ENCODE measurements around the gene EEFSEC. TPM values are rescaled to one million over a fixed set of nuclear protein-coding genes. Genes with fewer than 3 reads are reported as not detected.

EEFSEC gene
- total RNA-seq, 2 donors from 2014 or later: 15.7 to 18.0 TPM

DNA sequence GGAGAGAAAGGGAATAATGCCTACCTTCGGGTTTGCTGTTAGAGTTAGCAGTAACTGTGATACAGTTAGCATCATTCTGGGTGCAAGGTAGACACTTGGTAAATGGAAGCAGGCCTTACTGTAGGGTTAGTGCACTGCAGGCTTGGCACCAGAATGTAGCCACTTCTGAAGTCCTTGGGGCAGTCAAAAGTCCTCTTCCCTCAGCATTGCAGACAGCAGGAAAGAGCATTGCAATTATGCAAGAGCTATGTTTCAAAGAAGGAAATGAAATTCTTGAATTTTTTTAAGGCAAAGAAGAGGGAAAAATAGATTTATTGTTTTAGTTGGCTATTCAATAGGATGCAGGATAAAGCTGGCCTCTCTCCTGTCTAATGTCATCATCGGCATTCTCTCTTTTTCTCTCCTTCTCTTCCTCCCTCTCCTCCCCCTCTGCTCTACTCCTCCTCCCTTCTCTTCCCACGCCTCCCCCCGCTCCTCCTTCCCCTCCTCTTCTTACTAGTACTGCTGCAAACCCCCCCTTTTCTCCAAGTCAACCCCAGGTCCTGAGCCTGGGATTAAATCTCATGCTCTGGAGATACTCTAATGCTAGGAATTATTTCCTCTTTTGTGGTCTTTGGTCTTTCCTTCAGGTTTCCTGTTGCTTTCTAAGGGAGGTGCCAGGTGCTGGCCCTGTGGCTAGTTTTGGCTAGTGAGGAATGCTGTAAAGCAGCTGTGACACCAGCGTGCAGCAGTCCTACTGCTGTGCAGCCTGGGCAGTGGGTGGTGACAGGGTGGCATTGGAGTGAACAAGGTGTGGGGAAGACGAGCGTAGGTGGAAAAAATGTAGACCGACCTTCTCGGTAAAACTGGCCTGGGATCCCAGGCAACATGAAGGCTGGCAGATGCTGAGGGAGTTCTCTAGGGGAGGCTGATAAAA, 21.7 kb downstream of the EEFSEC start:
- Histone ChIP-seq H3K36me3 (no peaks in the 10 kb centered on the region), H3K27me3 (no peaks in the 10 kb centered on the region), H3K27ac (peak overlapping the region in 1 of 2 donors; percentile 17), H3K4me1 (peaks cover 0 to 28% of the 10 kb centered on the region in 2 donors), H3K9me3 (no peaks in the 10 kb centered on the region), H3K4me3 (no peak overlapping the region)
- TF ChIP-seq, protein P1, sequence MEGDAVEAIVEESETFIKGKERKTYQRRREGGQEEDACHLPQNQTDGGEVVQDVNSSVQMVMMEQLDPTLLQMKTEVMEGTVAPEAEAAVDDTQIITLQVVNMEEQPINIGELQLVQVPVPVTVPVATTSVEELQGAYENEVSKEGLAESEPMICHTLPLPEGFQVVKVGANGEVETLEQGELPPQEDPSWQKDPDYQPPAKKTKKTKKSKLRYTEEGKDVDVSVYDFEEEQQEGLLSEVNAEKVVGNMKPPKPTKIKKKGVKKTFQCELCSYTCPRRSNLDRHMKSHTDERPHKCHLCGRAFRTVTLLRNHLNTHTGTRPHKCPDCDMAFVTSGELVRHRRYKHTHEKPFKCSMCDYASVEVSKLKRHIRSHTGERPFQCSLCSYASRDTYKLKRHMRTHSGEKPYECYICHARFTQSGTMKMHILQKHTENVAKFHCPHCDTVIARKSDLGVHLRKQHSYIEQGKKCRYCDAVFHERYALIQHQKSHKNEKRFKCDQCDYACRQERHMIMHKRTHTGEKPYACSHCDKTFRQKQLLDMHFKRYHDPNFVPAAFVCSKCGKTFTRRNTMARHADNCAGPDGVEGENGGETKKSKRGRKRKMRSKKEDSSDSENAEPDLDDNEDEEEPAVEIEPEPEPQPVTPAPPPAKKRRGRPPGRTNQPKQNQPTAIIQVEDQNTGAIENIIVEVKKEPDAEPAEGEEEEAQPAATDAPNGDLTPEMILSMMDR (IDR thresholded peaks at IDR 0.05): no peak
- no peak for DNase-seq (ENCODE audit: low spot score)

DNA sequence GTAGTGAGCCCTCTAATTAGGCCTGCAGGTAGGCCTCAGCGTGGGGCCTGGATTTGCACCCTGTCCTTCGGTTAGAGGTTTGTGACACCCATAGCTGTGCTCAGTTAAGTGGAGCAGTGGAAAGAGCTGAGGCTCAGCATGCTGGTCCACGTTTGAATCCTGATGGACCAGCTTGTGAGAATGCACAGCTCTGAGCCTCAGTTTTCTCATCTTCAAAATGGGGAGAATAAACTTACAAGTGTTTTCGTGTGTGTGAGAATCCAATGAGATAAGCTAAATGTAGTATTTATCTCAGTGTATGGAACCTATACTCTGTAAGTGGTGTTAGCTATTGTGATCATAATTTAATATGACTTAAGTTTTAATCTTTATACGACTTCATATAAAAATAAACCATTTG, 22.5 kb downstream of the EEFSEC start:
- peaks cover 0 to 27% of the 10 kb centered on the region in 2 donors for H3K4me1 ChIP-seq
- no peaks in the 10 kb centered on the region for H3K9me3 ChIP-seq
- DNase-seq (ENCODE audit: low spot score): no peak
- H3K27ac ChIP-seq: no peak overlapping the region
- no peak overlapping the region for H3K4me3 ChIP-seq
- H3K27me3 ChIP-seq: no peaks in the 10 kb centered on the region
- H3K36me3 ChIP-seq: no peaks in the 10 kb centered on the region
- TF ChIP-seq, protein P1 (IDR thresholded peaks at IDR 0.05): no peak

DNA sequence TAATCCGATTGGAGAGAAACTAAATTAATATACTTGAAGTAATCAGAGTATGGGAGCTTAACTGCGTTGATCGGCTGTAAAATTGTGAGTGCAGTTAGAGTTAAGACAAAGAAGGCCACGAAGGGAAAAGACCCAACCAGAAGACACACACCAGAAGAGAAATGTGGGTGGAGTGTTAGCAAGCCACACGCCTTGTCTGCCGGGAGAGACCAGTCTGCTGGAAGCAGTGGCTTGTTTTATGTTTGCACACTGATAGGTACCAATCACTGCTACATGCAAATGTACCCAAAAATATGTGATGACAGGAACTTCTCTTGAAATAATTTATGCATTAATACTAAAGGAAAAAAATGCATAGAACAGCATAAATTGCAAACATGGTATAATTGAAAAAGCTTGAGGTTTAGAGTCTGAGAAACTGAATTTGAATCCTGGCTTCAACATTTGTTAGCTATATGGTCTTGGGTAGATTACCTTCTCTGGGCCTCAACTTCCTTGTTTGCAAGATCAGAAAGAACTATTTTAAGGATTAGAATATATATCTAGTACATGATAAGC, 23.1 kb downstream of the EEFSEC start:
- DNase-seq (ENCODE audit: low spot score): no peak

DNA sequence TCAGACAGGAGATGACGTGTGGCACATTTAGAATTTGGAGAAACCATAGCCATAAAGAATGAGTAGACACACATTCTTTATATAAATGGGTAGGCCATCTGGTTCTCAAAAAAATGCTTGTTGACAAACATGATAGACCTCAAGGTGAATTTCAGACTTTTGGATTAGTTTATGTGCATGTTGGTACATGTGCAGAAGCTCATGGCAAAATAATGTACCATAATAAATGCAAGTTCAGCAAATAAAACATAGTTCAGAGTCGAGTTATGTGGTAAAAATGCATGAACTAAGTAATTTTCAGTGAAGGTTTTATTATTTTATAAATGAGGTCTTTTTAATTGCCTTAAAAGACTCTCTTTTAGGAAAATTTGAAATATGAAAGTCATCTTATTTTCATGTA, 24.6 kb downstream of the EEFSEC start:
- H3K4me1 ChIP-seq: peaks cover 0 to 35% of the 10 kb centered on the region in 2 donors
- TF ChIP-seq, protein P1 (IDR thresholded peaks at IDR 0.05): no peak
- H3K27me3 ChIP-seq: no peaks in the 10 kb centered on the region
- H3K9me3 ChIP-seq: no peaks in the 10 kb centered on the region
- no peak for DNase-seq (ENCODE audit: low spot score)
- H3K36me3 ChIP-seq: no peaks in the 10 kb centered on the region
- H3K4me3 ChIP-seq: peak overlapping the region in 1 of 2 donors; percentile 26
- no peak overlapping the region for H3K27ac ChIP-seq

More for the DNA sequence above, 23.1 kb downstream of the EEFSEC start:
- Histone ChIP-seq H3K4me1 (peaks cover 0 to 33% of the 10 kb centered on the region in 2 donors), H3K4me3 (no peak overlapping the region), H3K27ac (no peak overlapping the region), H3K36me3 (no peaks in the 10 kb centered on the region), H3K27me3 (no peaks in the 10 kb centered on the region), H3K9me3 (no peaks in the 10 kb centered on the region)
- TF ChIP-seq, protein P1 (IDR thresholded peaks at IDR 0.05): no peak

DNA sequence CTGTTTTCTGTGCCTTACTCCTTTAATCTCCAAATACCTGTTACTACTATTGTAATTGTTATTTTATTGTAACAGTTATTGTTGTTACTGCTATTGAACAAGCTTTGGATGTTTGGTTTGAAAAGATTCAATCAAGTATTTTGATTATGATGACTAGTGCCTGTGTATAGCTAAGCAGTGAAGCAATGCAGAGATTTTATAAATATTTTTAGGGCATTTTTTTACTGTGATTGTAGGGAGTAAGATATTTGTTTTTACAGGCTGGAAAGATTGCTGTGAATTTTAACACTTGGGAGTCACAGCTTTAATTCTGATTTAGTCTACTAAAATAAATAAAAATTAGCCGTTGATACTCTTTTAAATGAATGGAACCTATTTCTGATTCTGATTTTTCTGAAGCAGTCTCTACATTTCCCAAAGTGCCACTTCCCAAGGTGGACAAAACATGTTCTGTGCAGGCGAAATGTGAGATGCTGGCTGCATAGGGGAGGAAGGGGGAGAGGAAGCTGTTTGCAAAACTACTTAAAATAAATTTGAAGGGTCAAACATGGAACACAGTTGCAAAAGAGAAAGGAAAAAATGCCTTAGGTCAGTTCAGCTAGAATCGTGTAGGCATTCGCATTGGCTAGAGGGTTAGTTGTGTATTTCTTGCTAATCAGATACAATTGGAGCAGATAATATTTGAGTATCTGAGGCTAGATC, 25.7 kb downstream of the EEFSEC start:
- no peak for DNase-seq (ENCODE audit: low spot score)
- H3K4me3 ChIP-seq: peak overlapping the region in 1 of 2 donors; percentile 26
- TF ChIP-seq, protein P1 (IDR thresholded peaks at IDR 0.05): no peak
- H3K4me1 ChIP-seq: peaks cover 0 to 25% of the 10 kb centered on the region in 2 donors
- no peak overlapping the region for H3K27ac ChIP-seq
- H3K36me3 ChIP-seq: no peaks in the 10 kb centered on the region
- H3K27me3 ChIP-seq: no peaks in the 10 kb centered on the region
- H3K9me3 ChIP-seq: no peaks in the 10 kb centered on the region
